ENCODE measurements around the gene GGTLC1. TPM values are rescaled to one million over a fixed set of nuclear protein-coding genes. Genes with fewer than 3 reads are reported as not detected.

Gene GGTLC1
- total and polyA plus RNA-seq, 2 experiments from 2014 or later, result not detected

GRCh38 chr20:23966927-23967615, 21.5 kb downstream of the GGTLC1 start:
- Histone ChIP-seq H2AFZ (no peak overlapping the region), H3F3A (replicated peaks; ENCODE audit: low read depth) (no peaks in the 10 kb centered on the region), H3K27ac (ENCODE audit: low read depth) (no peak overlapping the region), H3K9me2 (ENCODE audit: insufficient read depth) (peaks cover 5% of the 10 kb centered on the region; the same call in 1 of the 2 replicates), H3K27me3 (ENCODE audit: insufficient read depth) (no peaks in the 10 kb centered on the region), H4K20me1 (replicated peaks; ENCODE audit: insufficient read depth) (no peaks in the 10 kb centered on the region), H3K36me3 (ENCODE audit: insufficient read depth) (no peaks in the 10 kb centered on the region), H3K4me2 (no peak overlapping the region), H3K79me2 (replicated peaks; ENCODE audit: insufficient read depth) (no peaks in the 10 kb centered on the region), H3K4me3 (no peak overlapping the region), H3K4me1 (ENCODE audit: insufficient read depth) (peaks cover 10% of the 10 kb centered on the region)
- Mint-ChIP-seq H3K4me3 (no peak overlapping the region), H3K36me3 (ENCODE audit: low read depth) (peaks cover 20% of the 10 kb centered on the region), H3K4me1 (peaks cover 8% of the 10 kb centered on the region; the same call in 2 of the 3 replicates), H3K27me3 (ENCODE audit: insufficient read depth, low read depth, poor library complexity) (peaks cover 5% of the 10 kb centered on the region), H3K9me3 (peaks cover 45% of the 10 kb centered on the region), H3K27ac (no peak overlapping the region)
- DNase-seq (ENCODE audit: low spot score) (no peak), ATAC-seq (no peak)
- TF ChIP-seq ZNF331 (CRISPR knock-in tag; IDR thresholded peaks at IDR 0.05; ENCODE audit: low read depth) (no peak), CREB1 (CRISPR knock-in tag; IDR thresholded peaks at IDR 0.05; ENCODE audit: low read depth) (no peak), EZH2 (IDR thresholded peaks at IDR 0.05; ENCODE audit: low read depth, unreplicated experiment) (no peak), ZNF462 (CRISPR knock-in tag; IDR thresholded peaks at IDR 0.05) (no peak), EZH2phosphoT487 (IDR thresholded peaks at IDR 0.05; ENCODE audit: unreplicated experiment) (no peak), JUNB (IDR thresholded peaks at IDR 0.05; ENCODE audit: unreplicated experiment) (no peak), CTCF (conservative IDR thresholded peaks at IDR 0.05; ENCODE audit: low read depth in 2 of 2) (no peak)
